Inflammatory macrophage treated with lipopolysaccharide for 1 hour (primary cell): ENCODE measurements around the gene TMEM271.
A peak's percentile ranks its signal among the peaks of the same experiment; 100 is the strongest.

Source experiments
- DNase-seq, 2 donors: peaks; one replicate each; pipeline ENCODE4 v3.0.0-alpha.2; 2020 to 2022

Gene TMEM271

GRCh38 chr4:576245-576821, at the start of gene TMEM271:
Gene TMEM271 (minus strand): TSS chr4:576295. CDS start chr4:576062, 233 bp downstream.
- DNase-seq: no peak

GRCh38 chr4:625631-626161, 49.6 kb upstream of the TMEM271 start:
- DNase-seq: no peak

- DNase-seq: no peak
Measured at GRCh38 chr4:624705-625590, 48.9 kb upstream of the TMEM271 start, which contains the start of gene PDE6B. Gene PDE6B (plus strand): TSS chr4:625573. CDS start chr4:625627, 54 bp downstream.

DNA sequence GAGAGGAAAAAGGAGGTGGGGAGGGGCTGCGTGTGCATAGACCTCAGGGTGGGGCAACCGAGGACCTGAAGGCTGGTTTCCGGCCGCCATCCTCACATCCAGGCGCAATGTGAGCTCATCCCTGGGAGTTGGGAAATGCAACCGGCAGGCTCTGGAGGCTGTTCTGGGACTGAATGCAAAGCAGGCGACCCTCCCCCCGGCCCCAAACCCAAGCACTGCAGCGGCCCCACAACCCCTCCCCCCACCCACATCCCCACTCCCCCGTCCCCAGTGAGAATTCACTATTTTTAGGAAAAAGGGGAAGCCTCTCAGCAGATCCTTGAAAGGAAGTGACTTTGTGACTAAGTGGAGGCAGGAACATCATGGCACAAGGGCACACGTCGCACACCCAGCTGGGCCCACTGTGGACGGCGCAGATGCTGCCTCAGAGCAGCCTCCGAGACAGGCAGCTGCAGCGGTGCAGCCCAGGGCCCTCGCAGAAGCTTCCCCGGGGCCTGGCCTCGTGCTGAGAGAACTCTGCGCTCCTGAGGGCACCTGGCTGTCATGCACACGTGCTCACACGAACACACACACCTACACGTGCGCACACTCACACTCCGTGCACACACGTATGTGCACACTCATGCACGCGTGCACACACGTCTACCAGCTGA, 47.9 kb upstream of the TMEM271 start:
- peak in 1 of 2 donors; percentile 24 for DNase-seq

DNA sequence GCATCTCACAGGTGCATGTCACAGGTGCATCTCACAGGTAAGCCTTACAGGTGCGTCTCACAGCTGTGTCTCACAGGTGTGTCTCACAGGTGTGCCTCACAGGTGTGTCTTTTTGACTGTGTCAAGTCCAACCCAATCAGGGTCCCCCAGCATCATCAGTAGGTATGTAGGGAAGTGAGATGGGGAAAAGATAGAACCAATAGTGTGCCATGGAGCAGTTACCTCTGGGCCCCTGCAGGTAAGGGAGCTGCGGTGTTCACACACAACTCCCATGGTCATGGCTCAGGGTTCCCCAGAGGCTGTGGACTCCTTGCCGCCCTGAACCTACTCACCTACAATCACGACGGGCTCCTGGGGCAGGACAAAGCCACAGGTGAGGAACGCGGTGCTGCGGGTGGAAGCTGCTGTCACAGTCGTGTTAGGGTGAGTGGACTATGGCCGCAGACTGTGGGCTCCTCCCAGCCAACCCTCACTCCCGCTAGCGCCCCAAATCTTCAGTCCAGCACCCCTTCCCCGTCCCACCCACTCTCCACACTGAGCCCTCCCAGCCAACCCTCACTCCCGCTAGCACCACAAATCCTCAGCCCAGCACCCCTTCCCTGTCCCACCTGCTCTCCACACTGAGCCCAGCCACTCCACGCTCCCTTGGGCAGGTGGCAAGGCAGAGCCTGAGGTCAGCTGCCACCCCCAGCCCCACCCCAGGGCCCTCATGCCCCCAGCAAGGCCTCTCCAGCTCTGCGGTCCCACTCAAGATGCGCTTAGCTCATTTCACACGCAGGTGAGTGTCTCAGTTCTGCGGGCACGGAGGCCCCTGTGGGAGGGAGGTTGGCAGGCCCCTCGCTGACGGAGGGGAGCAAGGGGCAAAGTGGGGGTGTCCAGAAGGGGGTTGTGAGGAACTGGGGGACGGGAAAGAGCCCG, 47.2 kb upstream of the TMEM271 start:
- DNase-seq: no peak

GRCh38 chr4:622071-622995, 46.2 kb upstream of the TMEM271 start:
- DNase-seq: peak in 1 of 2 donors; percentile 4

GRCh38 chr4:621296-622070, 45.4 kb upstream of the TMEM271 start:
- no peak for DNase-seq

DNA sequence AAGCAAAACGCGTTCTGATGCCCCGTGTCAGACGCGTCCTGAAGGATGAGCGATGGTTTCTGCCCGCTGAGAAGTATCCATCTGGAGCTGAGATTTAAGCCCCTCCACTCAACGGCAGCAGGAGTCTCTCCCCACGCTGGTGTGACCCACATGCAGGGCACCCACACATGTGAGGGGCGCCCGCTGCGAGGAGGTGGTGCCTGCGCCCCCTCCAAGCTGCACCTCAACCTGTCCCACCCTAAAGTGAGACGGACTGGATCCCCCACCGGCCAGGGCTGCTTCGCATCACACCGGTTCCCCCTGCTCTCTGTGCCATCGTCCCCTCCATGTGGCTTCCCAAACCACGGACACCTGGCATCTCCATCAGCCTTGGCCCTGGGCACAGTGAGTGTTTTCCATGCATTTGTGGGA, 44.8 kb upstream of the TMEM271 start:
- DNase-seq: no peak

GRCh38 chr4:620201-620600, 44.1 kb upstream of the TMEM271 start:
- no peak for DNase-seq

- DNase-seq: no peak
Measured at GRCh38 chr4:617644-618641, 41.8 kb upstream of the TMEM271 start.

DNA sequence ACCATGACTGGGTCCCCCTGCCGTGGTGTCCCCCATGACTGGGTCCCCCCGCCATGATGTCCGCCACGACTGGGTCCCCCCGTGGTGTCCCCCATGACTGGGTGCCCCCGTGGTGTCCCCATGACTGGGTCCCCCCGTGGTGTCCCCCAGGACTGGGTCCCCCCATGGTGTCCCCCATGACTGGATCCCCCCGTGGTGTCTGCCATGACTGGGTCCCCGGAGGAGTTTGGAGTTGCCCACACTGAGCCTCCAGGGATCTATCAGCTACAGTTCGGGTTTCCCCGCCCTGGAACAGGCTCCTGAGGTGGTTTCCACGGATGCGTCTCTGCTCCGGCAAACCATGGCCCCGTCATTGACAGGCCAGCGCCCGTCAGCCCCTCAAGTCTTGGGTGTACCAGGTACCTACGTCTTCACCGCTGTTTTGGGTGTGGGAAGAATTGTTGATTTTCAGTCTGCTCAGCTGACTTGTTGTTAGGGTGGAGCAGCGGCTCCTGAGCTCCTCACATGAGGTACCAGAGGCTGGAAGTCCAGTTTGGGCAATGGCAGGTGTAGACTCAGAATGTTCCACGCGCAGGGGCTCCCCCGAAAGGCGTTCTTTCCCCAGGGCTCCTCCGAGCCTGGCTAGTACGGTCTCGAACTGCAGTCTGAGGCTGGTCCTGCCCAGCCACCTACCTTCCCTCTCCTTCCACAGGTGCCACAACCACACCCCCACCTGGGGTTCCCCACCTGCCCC, 41.0 kb upstream of the TMEM271 start:
- no peak for DNase-seq

GRCh38 chr4:616091-616490, 40.0 kb upstream of the TMEM271 start:
- DNase-seq: no peak

DNA sequence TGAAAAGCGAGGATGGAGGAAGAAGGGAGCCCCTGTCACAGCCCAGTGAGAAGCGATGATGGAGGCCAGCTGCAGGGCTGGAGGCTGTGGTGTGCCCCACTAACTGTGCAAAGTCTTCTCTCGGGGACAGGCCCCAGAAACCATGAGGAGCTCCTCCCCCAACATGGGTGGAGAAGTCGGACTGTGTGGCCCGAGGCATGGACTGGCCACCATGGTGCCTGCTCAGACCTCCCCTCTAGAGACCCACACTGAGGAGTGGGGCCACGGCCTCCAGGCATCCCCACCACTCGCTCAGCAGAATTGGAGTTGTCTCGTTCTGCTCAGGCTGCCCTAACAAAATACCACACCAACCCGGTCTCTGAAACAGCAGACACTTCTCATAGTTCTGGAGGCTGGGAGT, 37.0 kb upstream of the TMEM271 start:
- no peak for DNase-seq

- DNase-seq: no peak
Measured at GRCh38 chr4:612749-613125, 36.6 kb upstream of the TMEM271 start.

DNA sequence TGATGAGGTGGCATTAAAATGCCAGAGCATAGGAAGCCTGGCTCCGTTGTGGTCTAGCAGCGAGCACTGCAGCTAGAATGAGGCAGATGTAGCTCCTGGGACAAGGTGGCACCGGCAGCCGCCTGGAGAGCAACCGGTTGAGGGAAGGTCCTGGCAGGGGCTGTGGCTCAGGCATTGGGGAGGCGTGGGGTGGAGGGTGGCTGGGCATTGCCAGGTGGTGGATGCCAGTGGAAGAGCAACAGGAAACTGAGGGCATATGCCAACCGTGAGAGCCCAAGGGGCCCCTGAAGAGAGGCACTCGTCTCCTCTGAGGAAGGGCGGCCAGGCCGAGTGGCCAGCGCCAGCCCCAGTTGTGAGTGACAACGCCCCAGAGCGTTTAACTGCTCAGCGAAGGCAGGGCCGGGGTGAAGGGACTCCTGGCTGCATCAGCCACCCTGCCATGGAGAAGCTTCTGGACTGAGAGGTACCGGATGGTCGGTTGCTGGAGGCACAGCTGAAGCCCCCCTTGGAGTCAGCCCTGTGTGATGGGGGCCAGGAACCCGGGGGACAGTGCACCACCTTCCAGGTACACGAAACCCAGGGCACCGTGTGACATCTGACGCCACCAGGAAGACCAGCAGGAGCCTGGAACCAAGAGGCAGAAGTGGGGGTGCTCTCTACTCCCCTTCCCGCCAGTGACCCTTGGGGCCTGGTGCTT, 36.1 kb upstream of the TMEM271 start:
- DNase-seq: no peak

DNA sequence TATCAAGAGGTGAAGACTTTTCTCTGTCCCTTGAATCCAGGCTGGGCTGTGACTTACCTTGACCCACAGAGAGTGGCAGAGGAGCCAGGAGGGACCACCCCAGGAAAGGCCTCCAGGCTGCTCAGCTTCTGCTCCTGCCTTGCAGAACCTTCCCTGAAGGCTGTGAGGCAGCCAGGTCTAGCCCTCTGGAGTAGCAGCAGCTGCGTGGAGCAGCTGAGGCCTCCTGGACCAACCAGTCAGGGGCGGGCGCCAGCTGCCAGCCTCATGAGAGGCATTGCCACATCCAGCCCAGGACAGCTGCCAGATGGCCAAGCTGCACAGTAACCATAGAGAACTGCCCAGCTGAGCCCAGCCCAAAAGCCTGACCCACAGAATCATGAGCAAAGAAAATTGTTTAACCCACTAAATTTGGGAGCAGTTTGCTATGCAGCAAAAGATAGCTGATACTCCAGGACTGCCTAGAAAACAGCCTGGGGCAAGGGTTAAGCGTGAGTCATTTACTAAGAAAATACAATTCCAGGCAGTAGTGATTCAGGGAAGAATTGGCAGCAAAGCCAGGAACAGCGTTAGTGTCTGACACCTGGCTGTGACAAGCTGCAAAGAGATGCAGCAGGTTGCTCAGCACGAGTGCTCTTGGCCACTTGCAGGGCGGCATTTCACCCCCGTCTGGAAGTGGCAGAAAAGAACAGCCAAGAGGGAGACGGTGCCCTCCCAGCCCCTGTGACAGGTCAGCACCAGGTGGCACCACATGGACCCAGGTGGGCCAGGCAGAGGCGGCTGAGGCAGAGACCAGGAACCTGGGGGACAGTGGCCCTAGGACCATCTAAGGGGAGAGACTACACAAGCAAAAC, 34.5 kb upstream of the TMEM271 start:
- DNase-seq: no peak
